Heart left ventricle (tissue), 16 donors: ENCODE measurements around the gene DMBT1. TPM values are rescaled to one million over a fixed set of nuclear protein-coding genes. Genes with fewer than 3 reads are reported as not detected.
A peak's percentile ranks its signal among the peaks of the same experiment; 100 is the strongest.

Experiments
- ATAC-seq, 4 donors: fragments of 200-7000 bp; cut with Tn5 transposase; one replicate each; pipeline ENCODE4 v1.9.1; 2020 to 2022; ENCODE audit warnings: moderate library complexity in 4 of 4, mild to moderate bottlenecking in 3 of 4, moderate number of reproducible peaks in 1 of 4
- DNase-seq, 5 donors: peaks; one replicate each; pipeline ENCODE4 v3.0.0-alpha.2; 2020
- H3K27ac ChIP-seq, 12 donors: fragments of 200-600 bp; sonication (generic) in 4 of 12; one replicate each; pipeline versions ENCODE4 v1.5.0 to v1.8.0; 2016 to 2022; ENCODE audit warnings: mild to moderate bottlenecking in 2 of 12
- H3K27me3 ChIP-seq, 9 donors: fragments of 200-600 bp; sonication (generic) in 2 of 9; one replicate each; pipeline versions ENCODE4 v1.5.1 to v1.8.0; 2016 to 2022; ENCODE audit warnings: mild to moderate bottlenecking in 3 of 9
- H3K36me3 ChIP-seq, 9 donors: fragments of 200-600 bp; sonication (generic) in 2 of 9; one replicate each; pipeline versions ENCODE4 v1.5.0 to v1.8.0; 2018 to 2022; ENCODE audit warnings: mild to moderate bottlenecking in 2 of 9
- H3K4me1 ChIP-seq, 12 donors: fragments of 200-600 bp; sonication (generic) in 4 of 12; one replicate each; pipeline versions ENCODE4 v1.5.0 to v1.8.0; 2016 to 2022; ENCODE audit warnings: mild to moderate bottlenecking in 3 of 12
- H3K4me3 ChIP-seq, 12 donors: fragments of 200-600 bp; sonication (generic) in 4 of 12; one replicate each; pipeline versions ENCODE4 v1.5.0 to v1.8.0; 2017 to 2022; ENCODE audit warnings: mild to moderate bottlenecking in 9 of 12, moderate library complexity in 4 of 12
- H3K9me3 ChIP-seq, 12 donors: fragments of 200-600 bp; sonication (generic) in 4 of 12; one replicate each; pipeline versions ENCODE4 v1.5.0 to v1.8.0; 2016 to 2022; ENCODE audit warnings: mild to moderate bottlenecking in 1 of 12
- CTCF ChIP-seq, 12 donors: fragments of 200-600 bp; sonication (generic) in 4 of 12; IDR thresholded peaks; one replicate each; pipeline versions ENCODE4 v1.5.0 to v1.8.0; 2018 to 2022; ENCODE audit warnings: antibody characterized with exemption in 12 of 12, mild to moderate bottlenecking in 5 of 12
- POLR2A ChIP-seq, 2 donors: fragments of 450-650 bp; IDR thresholded peaks; one replicate each; pipeline ENCODE4 v1.6.1; 2017; ENCODE audit warnings: antibody characterized with exemption in 2 of 2, mild to moderate bottlenecking in 2 of 2, moderate library complexity in 2 of 2
- WGBS, 4 donors: extraction: QIAGEN DNeasy Blood & Tissue Kit in 2 of 4; methylation state at CpG; one replicate each; pipeline versions ENCODE4 v1.1.5 to v1.1.7; 2013 to 2018; 5-methylcytosine and 5-hydroxymethylcytosine counted together
- intact Hi-C, 10 donors: fragments of 100-400 bp; cut with DNase I; formaldehyde crosslinking; loops; one replicate each; pipeline versions ENCODE4 v1.11.1 to v1.14.2; 2022
- polyA plus RNA-seq, 2 donors: library from polyadenylated mRNA; stranded (reverse); fragments of 200-250 nt; gene quantifications; one replicate each; pipeline ENCODE4 v1.2.3, GENCODE V29; 2013
- total RNA-seq, 9 donors: library from RNA; depleted of rRNA in 2 of 9; stranded (reverse); fragments of >200 nt in 2 of 9; fragmentation: NEBNext Ultra II Directional in 3 of 9; extraction: Animal tissue kit (Norgen Biotek cat#: 25700) in 3 of 9; gene quantifications; one replicate each; pipeline versions ENCODE4 v1.1.0 to v1.2.4, GENCODE V29; 2016 to 2023
- donor health status: ischemic (EF 13 %, LVEDD 7.1; RV severe dilation, severe dysfunction).
- donor health status: healthy with polysubstance abuse.
- donor health status: DM: no; HTN: yes; CAD: no.
- donor health status: DM: no; HTN: no; CAD: no.
- donor health status: ischemic (EF 25% LVEDD 6.9; RV normal size, moderate dysfunction).
- donor health status: ischemic (EF 25% LVEDD 5.7; RV mildly dilated, moderate dysfunction).
- donor health status: healthy.
- donor health status: DM: yes; HTN: yes; CAD: no.
- donor health status: ischemic (EF 35%, LVEDD 5.7; RV mildly dilated, moderate dysfunction).
- donor health status: nonischemic (EF 11% LVEDD 7.7; RV severe dilation, severe dysfunction).
- donor health status: DM: yes; HTN: yes; CAD: no.
- donor health status: PGD.
- donor health status: ischemic (EF 29% LVEDD 5.4; RV normal size, mild dysfunction).
- donor health status: nonischemic (EF 23%, LVEDD 6.1; RV moderate dilation, normal function).

The DMBT1 gene
- total and polyA plus RNA-seq, 11 donors = 0.04 to 0.49 (median 0.10) TPM; not detected in 5

DNA sequence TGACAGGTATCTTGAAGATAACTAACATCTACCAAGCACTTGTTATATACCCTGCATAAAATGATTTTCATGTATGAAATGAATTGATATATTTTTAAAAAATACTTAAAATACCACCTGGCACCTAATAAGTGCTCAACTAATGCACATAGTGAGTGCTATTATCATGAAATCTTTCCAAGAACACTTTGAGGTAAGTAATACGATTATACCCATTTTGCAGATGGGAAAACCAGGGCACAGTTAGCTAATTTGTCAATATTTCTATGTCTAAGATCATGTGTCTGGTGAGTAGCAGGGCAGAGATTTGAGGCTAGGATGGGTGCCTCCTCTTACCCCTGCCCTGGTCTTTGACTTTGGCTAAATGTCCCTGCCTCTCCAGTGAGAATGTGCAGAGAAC lies 6.1 kb downstream of the DMBT1 start:
- no peak for DNase-seq
- peaks cover 0 to 10% (median under 1%) of the 10 kb centered on the region in 12 donors for H3K4me1 ChIP-seq

GRCh38 chr10:122567056-122567660 lies 6.6 kb downstream of the DMBT1 start:
- Histone ChIP-seq H3K9me3 (no peaks in the 10 kb centered on the region), H3K36me3 (no peaks in the 10 kb centered on the region), H3K4me3 (no peak overlapping the region), H3K4me1 (peaks cover 0 to 10% (median under 1%) of the 10 kb centered on the region in 12 donors), H3K27me3 (peaks cover 0 to 11% (median 0%) of the 10 kb centered on the region in 9 donors), H3K27ac (no peak overlapping the region)
- DNase-seq (no peak), ATAC-seq (peak in 3 of 4 donors; percentile 31 to 63 (median 55))
- TF ChIP-seq POLR2A (IDR thresholded peaks at IDR 0.05) (no peak), CTCF (IDR thresholded peaks at IDR 0.05) (peak; percentile 29 to 62 (median 52))
- 60 to 77% (median 64%) methylated on average over 5 of the region's 5 CpGs for WGBS, 4 donors
- intact Hi-C loops = loop anchor here (2.0 to 10.0 kb wide), 18 partner anchors 40 to 270 kb away; partner anchors contain the start of gene HTRA1 (in 2 of the 10)

More for the DNA sequence above, 6.1 kb downstream of the DMBT1 start:
- Histone ChIP-seq H3K4me3 (no peak overlapping the region), H3K27ac (no peak overlapping the region), H3K36me3 (no peaks in the 10 kb centered on the region), H3K27me3 (peaks cover 0 to 11% (median 0%) of the 10 kb centered on the region in 9 donors), H3K9me3 (no peaks in the 10 kb centered on the region)
- WGBS, 4 donors = 0 to 94% (median 88%) methylated on average over 1 of the region's 1 CpG
- intact Hi-C loops = loop anchor here (2.0 to 10.0 kb wide), 18 partner anchors 39 to 270 kb away; partner anchors contain the start of gene HTRA1 (in 2 of the 10)
- no peak for TF ChIP-seq CTCF (IDR thresholded peaks at IDR 0.05)
- no peak for TF ChIP-seq POLR2A (IDR thresholded peaks at IDR 0.05)
- no peak for ATAC-seq

DNA sequence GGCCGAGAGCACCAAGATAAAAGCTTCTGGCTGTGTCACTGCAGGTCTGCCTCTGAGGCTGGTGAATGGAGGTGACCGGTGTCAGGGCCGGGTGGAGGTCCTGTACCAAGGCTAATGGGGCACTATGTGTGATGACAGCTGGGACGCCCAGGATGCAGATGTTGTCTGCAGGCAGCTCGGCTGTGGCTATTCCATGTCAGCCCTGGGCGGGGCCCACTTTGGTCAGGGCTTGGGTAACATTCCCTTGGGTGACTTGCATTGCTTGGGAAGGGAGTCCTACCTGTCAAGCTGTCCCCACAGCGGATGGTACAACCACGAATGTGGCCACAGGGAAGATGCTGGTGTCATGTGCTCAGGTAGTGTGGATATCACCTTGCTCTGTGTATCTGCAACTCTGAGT lies 8.0 kb downstream of the DMBT1 start:
- peaks cover 0 to 6% (median 0%) of the 10 kb centered on the region in 9 donors for H3K27me3 ChIP-seq
- peaks cover 0 to 10% (median under 1%) of the 10 kb centered on the region in 12 donors for H3K4me1 ChIP-seq
- no peak for DNase-seq
- H3K27ac ChIP-seq = no peak overlapping the region
- intact Hi-C loops = loop anchor here (5.0 to 10.0 kb wide), 15 partner anchors 41 to 271 kb away; partner anchors contain the start of gene HTRA1 (in 2 of the 10)
- H3K36me3 ChIP-seq = no peaks in the 10 kb centered on the region
- no peak overlapping the region for H3K4me3 ChIP-seq
- 87 to 92% (median 90%) methylated on average over 8 of the region's 8 CpGs for WGBS, 4 donors
- TF ChIP-seq POLR2A (IDR thresholded peaks at IDR 0.05) = no peak
- no peak for TF ChIP-seq CTCF (IDR thresholded peaks at IDR 0.05)
- no peak for ATAC-seq
- H3K9me3 ChIP-seq = no peaks in the 10 kb centered on the region

DNA sequence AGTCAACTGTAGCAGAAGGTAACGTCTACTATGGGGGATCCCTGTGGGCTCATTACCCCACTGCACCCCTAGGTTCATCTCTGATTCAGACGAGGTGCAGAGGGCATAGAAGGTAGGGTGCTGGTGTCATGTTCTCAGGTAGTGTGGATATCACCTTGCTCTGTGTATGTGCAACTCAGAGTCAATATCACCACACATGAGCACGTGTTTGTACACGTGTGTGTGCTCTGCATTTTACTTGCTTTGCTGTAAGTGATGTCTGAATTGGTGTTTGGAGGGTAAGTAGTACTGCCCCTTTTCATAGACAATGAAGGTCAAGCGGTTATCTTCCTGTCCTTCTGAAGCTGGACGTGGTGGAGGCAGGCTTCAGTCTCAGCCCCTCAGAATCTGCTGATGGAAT lies 10.4 kb downstream of the DMBT1 start:
- no peak for DNase-seq

More for the DNA sequence above, 10.4 kb downstream of the DMBT1 start:
- TF ChIP-seq CTCF (IDR thresholded peaks at IDR 0.05) (no peak), POLR2A (IDR thresholded peaks at IDR 0.05) (no peak)
- H3K36me3 ChIP-seq = no peaks in the 10 kb centered on the region
- H3K27ac ChIP-seq = no peak overlapping the region
- WGBS, 4 donors = 66 to 70% (median 68%) methylated on average over 6 of the region's 6 CpGs
- intact Hi-C loops = no loop called here
- H3K9me3 ChIP-seq = peaks cover 0 to 12% (median 2%) of the 10 kb centered on the region in 12 donors
- ATAC-seq = no peak
- H3K27me3 ChIP-seq = no peaks in the 10 kb centered on the region
- no peak overlapping the region for H3K4me3 ChIP-seq
- peaks cover 0 to 2% (median 0%) of the 10 kb centered on the region in 12 donors for H3K4me1 ChIP-seq
